Neural cell (in vitro differentiated cells): ENCODE measurements around the gene DARS1. TPM values are rescaled to one million over a fixed set of nuclear protein-coding genes. Genes with fewer than 3 reads are reported as not detected.
"Not testable (repeated sequence)": the region's sequence is repeated elsewhere in the genome, so short reads cannot be mapped to it uniquely, and the experiment has no call there.

Source experiments
- H2AFZ ChIP-seq: fragments of 200-600, 300-800 bp; sonication (generic), shearing (Covaris generic); 2 replicates; pipeline ENCODE4 v1.6.0; 2014; ENCODE audit warnings: low read depth, mild to moderate bottlenecking, antibody characterized with exemption, low read length, moderate library complexity
- H3F3A ChIP-seq: fragments of 200-600 bp; shearing (Covaris generic); 2 replicates; pipeline ENCODE4 v1.6.1; 2016; ENCODE audit warnings: mild to moderate bottlenecking, moderate library complexity, mixed read lengths, antibody characterized with exemption, low read length; ENCODE audit not compliant: insufficient read depth, poor library complexity, severe bottlenecking
- H3K27ac ChIP-seq: fragments of 200-600, 300-800 bp; sonication (generic), shearing (Covaris generic); 2 replicates; pipeline ENCODE4 v1.5.1; 2014; ENCODE audit warnings: mild to moderate bottlenecking, low read length, moderate library complexity
- H3K27me3 ChIP-seq: fragments of 300-800, 200-600 bp; sonication (generic), shearing (Covaris generic); 2 replicates; pipeline ENCODE4 v1.6.0; 2014; ENCODE audit warnings: mild to moderate bottlenecking, low read depth, low read length, moderate library complexity; ENCODE audit not compliant: insufficient read depth
- H3K36me3 ChIP-seq: fragments of 300-800, 200-600 bp; sonication (generic), shearing (Covaris generic); 2 replicates; pipeline ENCODE4 v1.5.1; 2014; ENCODE audit warnings: mild to moderate bottlenecking, antibody characterized with exemption, low read length, moderate library complexity; ENCODE audit not compliant: insufficient read depth
- H3K4me2 ChIP-seq: fragments of 300-800, 200-600 bp; sonication (generic), shearing (Covaris generic); 2 replicates; pipeline ENCODE4 v1.6.0; 2014; ENCODE audit warnings: mild to moderate bottlenecking, low read length
- H3K4me3 ChIP-seq: fragments of 300-800, 200-600 bp; sonication (generic), shearing (Covaris generic); 2 replicates; pipeline ENCODE4 v1.5.1; 2014; ENCODE audit warnings: mild to moderate bottlenecking, low read length, moderate library complexity
- H3K79me2 ChIP-seq: fragments of 200-600 bp; shearing (Covaris generic); replicated peaks from 2 replicates; pipeline ENCODE4 v1.6.0; 2014; ENCODE audit warnings: mild to moderate bottlenecking, low read length, moderate library complexity; ENCODE audit not compliant: insufficient read depth
- H3K9ac ChIP-seq: fragments of 300-800, 200-600 bp; sonication (generic), shearing (Covaris generic); 2 replicates; pipeline ENCODE4 v1.6.1; 2016; ENCODE audit warnings: mild to moderate bottlenecking, low read length, mixed read lengths
- H3K9me2 ChIP-seq: fragments of 200-600 bp; shearing (Covaris generic); 2 replicates; pipeline ENCODE4 v1.6.1; 2016; ENCODE audit warnings: mild to moderate bottlenecking, low read length, mixed read lengths; ENCODE audit not compliant: insufficient read depth
- H3K9me3 ChIP-seq: fragments of 200-600, 300-800 bp; sonication (generic), shearing (Covaris generic); 2 replicates; pipeline ENCODE4 v1.6.1; 2016; ENCODE audit warnings: mild to moderate bottlenecking, mixed run types, low read length, moderate library complexity, mixed read lengths
- H4K20me1 ChIP-seq: fragments of 200-600 bp; shearing (Covaris generic); 2 replicates; pipeline ENCODE4 v1.6.1; 2016; ENCODE audit warnings: mild to moderate bottlenecking, mixed run types; ENCODE audit not compliant: insufficient read depth
- EP300 ChIP-seq: fragments of 450-650 bp; conservative IDR thresholded peaks from 2 replicates; pipeline ENCODE4 v1.6.1; 2014; ENCODE audit warnings: antibody characterized with exemption, mild to moderate bottlenecking, moderate library complexity; ENCODE audit not compliant: poor library complexity, severe bottlenecking
- EZH2 ChIP-seq: fragments of 200-600, 300-800 bp; shearing (Covaris generic), sonication (generic); IDR thresholded peaks from 2 replicates; pipeline ENCODE4 v1.6.1; 2014; ENCODE audit warnings: antibody characterized with exemption, low read length, borderline replicate concordance, mild to moderate bottlenecking; ENCODE audit not compliant: insufficient read depth, poor library complexity, severe bottlenecking
- MXI1 ChIP-seq: fragments of 450-650 bp; conservative IDR thresholded peaks from 2 replicates; pipeline ENCODE4 v1.6.1; 2014; ENCODE audit warnings: antibody characterized with exemption, mild to moderate bottlenecking; ENCODE audit not compliant: poor library complexity, severe bottlenecking
- POLR2AphosphoS5 ChIP-seq: IDR thresholded peaks from 2 replicates; pipeline ENCODE4 v1.6.1; 2012
- RAD21 ChIP-seq: fragments of 450-650 bp; conservative IDR thresholded peaks from 2 replicates; pipeline ENCODE4 v1.6.1; 2014; ENCODE audit warnings: antibody characterized with exemption, mild to moderate bottlenecking, moderate library complexity
- SMC3 ChIP-seq: fragments of 450-650 bp; conservative IDR thresholded peaks from 2 replicates; pipeline ENCODE4 v1.6.1; 2014; ENCODE audit warnings: antibody characterized with exemption, mild to moderate bottlenecking, moderate library complexity; ENCODE audit not compliant: poor library complexity
- TAF1 ChIP-seq: IDR thresholded peaks from 2 replicates; pipeline ENCODE4 v1.6.1; 2012; ENCODE audit warnings: low read depth
- polyA plus RNA-seq: library from polyadenylated mRNA; depleted of rRNA; stranded (reverse); fragments of >200 nt; gene quantifications from 2 replicates; pipeline ENCODE4 v1.2.3, GENCODE V29; 2014
- TF ChIP-seq, protein P1 (sequence below): IDR thresholded peaks from 2 replicates; pipeline ENCODE4 v1.6.1; 2012; ENCODE audit warnings: borderline replicate concordance
- TF ChIP-seq, protein P2 (sequence below): fragments of 450-650 bp; IDR thresholded peaks from 2 replicates; pipeline ENCODE4 v1.5.1; 2014; ENCODE audit warnings: antibody characterized with exemption, mild to moderate bottlenecking, moderate library complexity; ENCODE audit not compliant: poor library complexity, severe bottlenecking

The DARS1 gene
- polyA plus RNA-seq, 1 donor from 2014 or later = 37.9 TPM

DNA sequence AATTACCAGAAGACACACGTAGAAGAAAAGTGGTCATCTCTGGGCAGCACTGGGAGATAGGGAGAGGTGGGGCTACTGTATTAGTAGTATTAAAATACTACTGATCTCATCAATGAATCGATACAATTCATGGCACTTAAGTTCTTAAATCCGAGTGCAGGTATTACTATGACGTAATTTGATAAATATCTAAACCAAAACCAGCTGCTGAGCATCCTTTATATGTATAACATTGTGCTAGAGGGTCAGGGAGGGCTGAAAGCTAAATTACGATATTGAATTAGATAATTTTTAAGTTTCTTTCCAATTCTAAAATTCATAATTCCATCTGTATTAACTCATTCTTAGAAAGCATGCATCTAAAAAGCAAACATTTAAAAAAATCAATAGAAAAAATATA is 25.3 kb downstream of the DARS1 start:
- Histone ChIP-seq H3K4me2 (no peak overlapping the region), H4K20me1 (no peaks in the 10 kb centered on the region), H3K27ac (no peak overlapping the region), H3K9ac (no peak overlapping the region), H3K9me2 (no peaks in the 10 kb centered on the region), H3K27me3 (no peaks in the 10 kb centered on the region), H3K36me3 (no peaks in the 10 kb centered on the region), H2AFZ (no peak overlapping the region), H3K9me3 (no peaks in the 10 kb centered on the region), H3F3A (no peaks in the 10 kb centered on the region), H3K79me2 (no peaks in the 10 kb centered on the region), H3K4me3 (no peak overlapping the region)
- TF ChIP-seq SMC3 (no peak), TAF1 (no peak), RAD21 (no peak), MXI1 (no peak), POLR2AphosphoS5 (no peak)
- TF ChIP-seq, protein P1, sequence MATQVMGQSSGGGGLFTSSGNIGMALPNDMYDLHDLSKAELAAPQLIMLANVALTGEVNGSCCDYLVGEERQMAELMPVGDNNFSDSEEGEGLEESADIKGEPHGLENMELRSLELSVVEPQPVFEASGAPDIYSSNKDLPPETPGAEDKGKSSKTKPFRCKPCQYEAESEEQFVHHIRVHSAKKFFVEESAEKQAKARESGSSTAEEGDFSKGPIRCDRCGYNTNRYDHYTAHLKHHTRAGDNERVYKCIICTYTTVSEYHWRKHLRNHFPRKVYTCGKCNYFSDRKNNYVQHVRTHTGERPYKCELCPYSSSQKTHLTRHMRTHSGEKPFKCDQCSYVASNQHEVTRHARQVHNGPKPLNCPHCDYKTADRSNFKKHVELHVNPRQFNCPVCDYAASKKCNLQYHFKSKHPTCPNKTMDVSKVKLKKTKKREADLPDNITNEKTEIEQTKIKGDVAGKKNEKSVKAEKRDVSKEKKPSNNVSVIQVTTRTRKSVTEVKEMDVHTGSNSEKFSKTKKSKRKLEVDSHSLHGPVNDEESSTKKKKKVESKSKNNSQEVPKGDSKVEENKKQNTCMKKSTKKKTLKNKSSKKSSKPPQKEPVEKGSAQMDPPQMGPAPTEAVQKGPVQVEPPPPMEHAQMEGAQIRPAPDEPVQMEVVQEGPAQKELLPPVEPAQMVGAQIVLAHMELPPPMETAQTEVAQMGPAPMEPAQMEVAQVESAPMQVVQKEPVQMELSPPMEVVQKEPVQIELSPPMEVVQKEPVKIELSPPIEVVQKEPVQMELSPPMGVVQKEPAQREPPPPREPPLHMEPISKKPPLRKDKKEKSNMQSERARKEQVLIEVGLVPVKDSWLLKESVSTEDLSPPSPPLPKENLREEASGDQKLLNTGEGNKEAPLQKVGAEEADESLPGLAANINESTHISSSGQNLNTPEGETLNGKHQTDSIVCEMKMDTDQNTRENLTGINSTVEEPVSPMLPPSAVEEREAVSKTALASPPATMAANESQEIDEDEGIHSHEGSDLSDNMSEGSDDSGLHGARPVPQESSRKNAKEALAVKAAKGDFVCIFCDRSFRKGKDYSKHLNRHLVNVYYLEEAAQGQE = no peak
- TF ChIP-seq, protein P2, sequence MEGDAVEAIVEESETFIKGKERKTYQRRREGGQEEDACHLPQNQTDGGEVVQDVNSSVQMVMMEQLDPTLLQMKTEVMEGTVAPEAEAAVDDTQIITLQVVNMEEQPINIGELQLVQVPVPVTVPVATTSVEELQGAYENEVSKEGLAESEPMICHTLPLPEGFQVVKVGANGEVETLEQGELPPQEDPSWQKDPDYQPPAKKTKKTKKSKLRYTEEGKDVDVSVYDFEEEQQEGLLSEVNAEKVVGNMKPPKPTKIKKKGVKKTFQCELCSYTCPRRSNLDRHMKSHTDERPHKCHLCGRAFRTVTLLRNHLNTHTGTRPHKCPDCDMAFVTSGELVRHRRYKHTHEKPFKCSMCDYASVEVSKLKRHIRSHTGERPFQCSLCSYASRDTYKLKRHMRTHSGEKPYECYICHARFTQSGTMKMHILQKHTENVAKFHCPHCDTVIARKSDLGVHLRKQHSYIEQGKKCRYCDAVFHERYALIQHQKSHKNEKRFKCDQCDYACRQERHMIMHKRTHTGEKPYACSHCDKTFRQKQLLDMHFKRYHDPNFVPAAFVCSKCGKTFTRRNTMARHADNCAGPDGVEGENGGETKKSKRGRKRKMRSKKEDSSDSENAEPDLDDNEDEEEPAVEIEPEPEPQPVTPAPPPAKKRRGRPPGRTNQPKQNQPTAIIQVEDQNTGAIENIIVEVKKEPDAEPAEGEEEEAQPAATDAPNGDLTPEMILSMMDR = no peak

DNA sequence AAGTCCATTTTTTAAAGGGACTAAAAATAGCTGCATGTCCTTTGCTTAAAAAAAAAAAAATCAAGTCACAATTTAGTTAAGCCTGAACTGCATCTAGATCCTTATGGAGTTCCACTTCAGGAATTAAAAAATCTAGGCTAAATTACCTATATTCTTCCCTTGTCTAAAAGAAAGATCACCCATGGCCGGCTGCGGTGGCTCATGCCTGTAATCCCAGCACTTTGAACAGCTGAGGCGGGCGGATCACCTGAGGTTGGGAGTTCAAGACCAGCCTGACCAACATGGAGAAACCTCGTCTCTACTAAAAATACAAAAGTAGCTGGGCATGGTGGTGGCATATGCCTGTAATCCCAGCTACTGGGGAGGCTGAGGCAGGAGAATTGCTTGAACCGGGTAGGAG is 26.5 kb downstream of the DARS1 start:
- not testable (repeated sequence) for H3F3A ChIP-seq, H3K4me3 ChIP-seq, H2AFZ ChIP-seq, H3K9ac ChIP-seq, H3K9me2 ChIP-seq, H3K36me3 ChIP-seq, H3K79me2 ChIP-seq, H3K9me3 ChIP-seq, H3K27me3 ChIP-seq, H3K27ac ChIP-seq, H4K20me1 ChIP-seq, H3K4me2 ChIP-seq

DNA sequence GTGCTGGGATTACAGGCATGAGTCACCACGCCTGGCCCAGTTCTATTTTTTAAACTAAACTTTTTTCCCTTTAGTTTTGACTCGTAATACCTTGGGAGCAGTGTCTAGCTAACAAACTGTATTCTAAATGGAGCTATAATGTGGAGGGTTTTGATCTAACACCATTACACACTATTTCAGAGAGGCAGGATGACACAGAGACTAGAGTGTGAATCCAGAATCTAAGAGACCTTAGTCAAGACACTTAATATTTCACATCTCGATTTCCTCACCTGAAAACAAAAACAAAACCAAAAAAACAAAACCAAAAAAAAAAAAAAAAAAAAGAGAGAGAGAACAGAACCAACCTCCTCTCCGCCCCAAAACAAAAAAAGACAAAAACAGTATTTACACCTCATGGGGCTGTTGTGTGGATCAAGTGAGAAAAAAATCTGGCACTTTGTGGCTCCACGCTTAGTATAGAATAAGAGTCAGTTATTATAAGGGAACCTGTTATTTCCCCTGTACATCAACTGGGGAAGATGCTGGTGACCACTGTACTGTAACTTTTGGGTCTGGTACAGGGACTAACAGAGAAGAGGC is 31.3 kb downstream of the DARS1 start:
- H3K4me2 ChIP-seq = no peak overlapping the region
- no peak overlapping the region for H3K4me3 ChIP-seq
- H3K9me3 ChIP-seq = no peaks in the 10 kb centered on the region
- TF ChIP-seq POLR2AphosphoS5 = no peak
- no peak for TF ChIP-seq SMC3
- no peak for TF ChIP-seq EP300
- no peak for TF ChIP-seq MXI1
- TF ChIP-seq, protein P2 = no peak
- TF ChIP-seq RAD21 = no peak
- TF ChIP-seq, protein P1 = no peak
- no peak for TF ChIP-seq EZH2
- no peak for TF ChIP-seq TAF1
- no peaks in the 10 kb centered on the region for H3F3A ChIP-seq
- H3K79me2 ChIP-seq = no peaks in the 10 kb centered on the region
- H4K20me1 ChIP-seq = no peaks in the 10 kb centered on the region
- H3K9ac ChIP-seq = no peak overlapping the region
- no peaks in the 10 kb centered on the region for H3K9me2 ChIP-seq
- no peak overlapping the region for H3K27ac ChIP-seq
- no peaks in the 10 kb centered on the region for H3K27me3 ChIP-seq
- H2AFZ ChIP-seq = no peak overlapping the region
- H3K36me3 ChIP-seq = no peaks in the 10 kb centered on the region
